Measurements from ENCODE around the gene LONP2. TPM values are rescaled to one million over a fixed set of nuclear protein-coding genes. Genes with fewer than 3 reads are reported as not detected.

Gene LONP2
- total and polyA plus RNA-seq, 2 experiments from 2014 or later, result 12.4 to 25.2 TPM

DNA sequence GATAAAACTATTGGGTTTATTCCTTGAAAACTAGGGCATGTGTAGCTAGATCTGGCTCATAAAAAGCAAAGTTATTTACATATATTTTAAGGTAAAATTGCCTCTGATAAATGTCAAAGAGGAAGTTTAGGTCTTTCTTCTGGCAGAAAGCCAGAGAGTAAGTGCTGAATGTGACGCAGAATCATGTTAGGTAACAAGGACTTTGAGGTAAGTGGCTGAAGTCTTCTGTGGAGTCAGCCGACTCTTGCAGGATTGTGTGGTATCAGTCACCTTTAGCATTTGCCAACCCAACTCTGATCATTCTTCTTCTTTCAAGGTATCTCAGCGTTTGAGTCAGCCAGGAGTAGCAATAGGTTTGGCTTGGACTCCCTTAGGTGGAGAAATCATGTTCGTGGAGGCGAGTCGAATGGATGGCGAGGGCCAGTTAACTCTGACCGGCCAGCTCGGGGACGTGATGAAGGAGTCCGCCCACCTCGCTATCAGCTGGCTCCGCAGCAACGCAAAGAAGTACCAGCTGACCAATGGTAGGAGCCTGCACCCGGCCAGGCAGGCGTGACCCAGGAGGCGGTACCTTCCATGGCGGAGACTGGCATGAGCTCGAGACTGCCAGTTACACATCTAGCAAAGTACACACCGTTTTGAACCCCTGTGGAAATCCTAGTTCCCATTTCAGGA, 103.2 kb downstream of the LONP2 start:
- Mint-ChIP-seq H3K27me3 (ENCODE audit: insufficient read depth, low read depth, poor library complexity) (peaks cover 2% of the 10 kb centered on the region), H3K36me3 (ENCODE audit: low read depth) (peaks cover 21% of the 10 kb centered on the region; the same call in 2 of the 3 replicates), H3K9me3 (no peaks in the 10 kb centered on the region), H3K27ac (no peak overlapping the region), H3K4me1 (no peaks in the 10 kb centered on the region), H3K4me3 (no peak overlapping the region)
- H4K20me1 ChIP-seq (replicated peaks; ENCODE audit: insufficient read depth), result no peaks in the 10 kb centered on the region
- H3K4me1 ChIP-seq (ENCODE audit: insufficient read depth), result no peaks in the 10 kb centered on the region
- no peak overlapping the region for H3K4me2 ChIP-seq
- no peaks in the 10 kb centered on the region for H3F3A ChIP-seq (replicated peaks; ENCODE audit: low read depth)
- H3K27ac ChIP-seq (ENCODE audit: low read depth), result no peak overlapping the region
- DNase-seq (ENCODE audit: low spot score), result no peak
- H3K79me2 ChIP-seq (replicated peaks; ENCODE audit: insufficient read depth), result no peaks in the 10 kb centered on the region
- TF ChIP-seq STAT1 (IDR thresholded peaks at IDR 0.05; ENCODE audit: unreplicated experiment) (no peak), JUNB (IDR thresholded peaks at IDR 0.05; ENCODE audit: unreplicated experiment) (no peak), POLR2AphosphoS5 (IDR thresholded peaks at IDR 0.05; ENCODE audit: low read depth) (no peak), NANOG (IDR thresholded peaks at IDR 0.05; ENCODE audit: borderline replicate concordance) (no peak), ZNF331 (CRISPR knock-in tag; IDR thresholded peaks at IDR 0.05; ENCODE audit: low read depth) (no peak)
- TF ChIP-seq, protein P1, sequence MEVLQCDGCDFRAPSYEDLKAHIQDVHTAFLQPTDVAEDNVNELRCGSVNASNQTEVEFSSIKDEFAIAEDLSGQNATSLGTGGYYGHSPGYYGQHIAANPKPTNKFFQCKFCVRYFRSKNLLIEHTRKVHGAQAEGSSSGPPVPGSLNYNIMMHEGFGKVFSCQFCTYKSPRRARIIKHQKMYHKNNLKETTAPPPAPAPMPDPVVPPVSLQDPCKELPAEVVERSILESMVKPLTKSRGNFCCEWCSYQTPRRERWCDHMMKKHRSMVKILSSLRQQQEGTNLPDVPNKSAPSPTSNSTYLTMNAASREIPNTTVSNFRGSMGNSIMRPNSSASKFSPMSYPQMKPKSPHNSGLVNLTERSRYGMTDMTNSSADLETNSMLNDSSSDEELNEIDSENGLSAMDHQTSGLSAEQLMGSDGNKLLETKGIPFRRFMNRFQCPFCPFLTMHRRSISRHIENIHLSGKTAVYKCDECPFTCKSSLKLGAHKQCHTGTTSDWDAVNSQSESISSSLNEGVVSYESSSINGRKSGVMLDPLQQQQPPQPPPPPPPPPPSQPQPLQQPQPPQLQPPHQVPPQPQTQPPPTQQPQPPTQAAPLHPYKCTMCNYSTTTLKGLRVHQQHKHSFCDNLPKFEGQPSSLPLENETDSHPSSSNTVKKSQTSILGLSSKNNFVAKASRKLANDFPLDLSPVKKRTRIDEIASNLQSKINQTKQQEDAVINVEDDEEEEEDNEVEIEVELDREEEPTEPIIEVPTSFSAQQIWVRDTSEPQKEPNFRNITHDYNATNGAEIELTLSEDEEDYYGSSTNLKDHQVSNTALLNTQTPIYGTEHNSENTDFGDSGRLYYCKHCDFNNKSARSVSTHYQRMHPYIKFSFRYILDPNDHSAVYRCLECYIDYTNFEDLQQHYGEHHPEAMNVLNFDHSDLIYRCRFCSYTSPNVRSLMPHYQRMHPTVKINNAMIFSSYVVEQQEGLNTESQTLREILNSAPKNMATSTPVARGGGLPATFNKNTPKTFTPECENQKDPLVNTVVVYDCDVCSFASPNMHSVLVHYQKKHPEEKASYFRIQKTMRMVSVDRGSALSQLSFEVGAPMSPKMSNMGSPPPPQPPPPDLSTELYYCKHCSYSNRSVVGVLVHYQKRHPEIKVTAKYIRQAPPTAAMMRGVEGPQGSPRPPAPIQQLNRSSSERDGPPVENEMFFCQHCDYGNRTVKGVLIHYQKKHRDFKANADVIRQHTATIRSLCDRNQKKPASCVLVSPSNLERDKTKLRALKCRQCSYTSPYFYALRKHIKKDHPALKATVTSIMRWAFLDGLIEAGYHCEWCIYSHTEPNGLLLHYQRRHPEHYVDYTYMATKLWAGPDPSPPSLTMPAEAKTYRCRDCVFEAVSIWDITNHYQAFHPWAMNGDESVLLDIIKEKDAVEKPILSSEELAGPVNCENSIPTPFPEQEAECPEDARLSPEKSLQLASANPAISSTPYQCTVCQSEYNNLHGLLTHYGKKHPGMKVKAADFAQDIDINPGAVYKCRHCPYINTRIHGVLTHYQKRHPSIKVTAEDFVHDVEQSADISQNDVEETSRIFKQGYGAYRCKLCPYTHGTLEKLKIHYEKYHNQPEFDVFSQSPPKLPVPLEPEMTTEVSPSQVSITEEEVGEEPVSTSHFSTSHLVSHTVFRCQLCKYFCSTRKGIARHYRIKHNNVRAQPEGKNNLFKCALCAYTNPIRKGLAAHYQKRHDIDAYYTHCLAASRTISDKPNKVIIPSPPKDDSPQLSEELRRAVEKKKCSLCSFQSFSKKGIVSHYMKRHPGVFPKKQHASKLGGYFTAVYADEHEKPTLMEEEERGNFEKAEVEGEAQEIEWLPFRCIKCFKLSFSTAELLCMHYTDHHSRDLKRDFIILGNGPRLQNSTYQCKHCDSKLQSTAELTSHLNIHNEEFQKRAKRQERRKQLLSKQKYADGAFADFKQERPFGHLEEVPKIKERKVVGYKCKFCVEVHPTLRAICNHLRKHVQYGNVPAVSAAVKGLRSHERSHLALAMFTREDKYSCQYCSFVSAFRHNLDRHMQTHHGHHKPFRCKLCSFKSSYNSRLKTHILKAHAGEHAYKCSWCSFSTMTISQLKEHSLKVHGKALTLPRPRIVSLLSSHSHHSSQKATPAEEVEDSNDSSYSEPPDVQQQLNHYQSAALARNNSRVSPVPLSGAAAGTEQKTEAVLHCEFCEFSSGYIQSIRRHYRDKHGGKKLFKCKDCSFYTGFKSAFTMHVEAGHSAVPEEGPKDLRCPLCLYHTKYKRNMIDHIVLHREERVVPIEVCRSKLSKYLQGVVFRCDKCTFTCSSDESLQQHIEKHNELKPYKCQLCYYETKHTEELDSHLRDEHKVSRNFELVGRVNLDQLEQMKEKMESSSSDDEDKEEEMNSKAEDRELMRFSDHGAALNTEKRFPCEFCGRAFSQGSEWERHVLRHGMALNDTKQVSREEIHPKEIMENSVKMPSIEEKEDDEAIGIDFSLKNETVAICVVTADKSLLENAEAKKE (CRISPR knock-in tag; IDR thresholded peaks at IDR 0.05), result no peak
- TF ChIP-seq, protein P2, sequence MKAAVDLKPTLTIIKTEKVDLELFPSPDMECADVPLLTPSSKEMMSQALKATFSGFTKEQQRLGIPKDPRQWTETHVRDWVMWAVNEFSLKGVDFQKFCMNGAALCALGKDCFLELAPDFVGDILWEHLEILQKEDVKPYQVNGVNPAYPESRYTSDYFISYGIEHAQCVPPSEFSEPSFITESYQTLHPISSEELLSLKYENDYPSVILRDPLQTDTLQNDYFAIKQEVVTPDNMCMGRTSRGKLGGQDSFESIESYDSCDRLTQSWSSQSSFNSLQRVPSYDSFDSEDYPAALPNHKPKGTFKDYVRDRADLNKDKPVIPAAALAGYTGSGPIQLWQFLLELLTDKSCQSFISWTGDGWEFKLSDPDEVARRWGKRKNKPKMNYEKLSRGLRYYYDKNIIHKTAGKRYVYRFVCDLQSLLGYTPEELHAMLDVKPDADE (IDR thresholded peaks at IDR 0.05), result no peak
- TF ChIP-seq, protein P3, sequence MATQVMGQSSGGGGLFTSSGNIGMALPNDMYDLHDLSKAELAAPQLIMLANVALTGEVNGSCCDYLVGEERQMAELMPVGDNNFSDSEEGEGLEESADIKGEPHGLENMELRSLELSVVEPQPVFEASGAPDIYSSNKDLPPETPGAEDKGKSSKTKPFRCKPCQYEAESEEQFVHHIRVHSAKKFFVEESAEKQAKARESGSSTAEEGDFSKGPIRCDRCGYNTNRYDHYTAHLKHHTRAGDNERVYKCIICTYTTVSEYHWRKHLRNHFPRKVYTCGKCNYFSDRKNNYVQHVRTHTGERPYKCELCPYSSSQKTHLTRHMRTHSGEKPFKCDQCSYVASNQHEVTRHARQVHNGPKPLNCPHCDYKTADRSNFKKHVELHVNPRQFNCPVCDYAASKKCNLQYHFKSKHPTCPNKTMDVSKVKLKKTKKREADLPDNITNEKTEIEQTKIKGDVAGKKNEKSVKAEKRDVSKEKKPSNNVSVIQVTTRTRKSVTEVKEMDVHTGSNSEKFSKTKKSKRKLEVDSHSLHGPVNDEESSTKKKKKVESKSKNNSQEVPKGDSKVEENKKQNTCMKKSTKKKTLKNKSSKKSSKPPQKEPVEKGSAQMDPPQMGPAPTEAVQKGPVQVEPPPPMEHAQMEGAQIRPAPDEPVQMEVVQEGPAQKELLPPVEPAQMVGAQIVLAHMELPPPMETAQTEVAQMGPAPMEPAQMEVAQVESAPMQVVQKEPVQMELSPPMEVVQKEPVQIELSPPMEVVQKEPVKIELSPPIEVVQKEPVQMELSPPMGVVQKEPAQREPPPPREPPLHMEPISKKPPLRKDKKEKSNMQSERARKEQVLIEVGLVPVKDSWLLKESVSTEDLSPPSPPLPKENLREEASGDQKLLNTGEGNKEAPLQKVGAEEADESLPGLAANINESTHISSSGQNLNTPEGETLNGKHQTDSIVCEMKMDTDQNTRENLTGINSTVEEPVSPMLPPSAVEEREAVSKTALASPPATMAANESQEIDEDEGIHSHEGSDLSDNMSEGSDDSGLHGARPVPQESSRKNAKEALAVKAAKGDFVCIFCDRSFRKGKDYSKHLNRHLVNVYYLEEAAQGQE (IDR thresholded peaks at IDR 0.05; ENCODE audit: unreplicated experiment), result no peak
- no peaks in the 10 kb centered on the region; the same call in 1 of the 2 replicates for H3K36me3 ChIP-seq (ENCODE audit: insufficient read depth)
- ATAC-seq, result no peak
- H3K9me2 ChIP-seq (ENCODE audit: insufficient read depth), result no peaks in the 10 kb centered on the region
- H2AFZ ChIP-seq, result no peak overlapping the region
- no peak overlapping the region for H3K4me3 ChIP-seq
- H3K27me3 ChIP-seq (ENCODE audit: insufficient read depth), result no peaks in the 10 kb centered on the region

Measured in GM23338 (cell line).